K562 (cell line): ENCODE measurements around the gene EYA3. TPM values are rescaled to one million over a fixed set of nuclear protein-coding genes. Genes with fewer than 3 reads are reported as not detected.

Source experiments
- BHLHE40 ChIP-seq: IDR thresholded peaks from 2 replicates; pipeline ENCODE4 v1.6.1; 2011; ENCODE audit warnings: low read length, improper control_type of control experiment
- ETV6 ChIP-seq, 3 experiments: fragments of 150-350 bp in 1 of 3; sonication (generic) in 1 of 3; formaldehyde crosslinking in 1 of 3; IDR thresholded peaks; 2 replicates each; pipeline versions ENCODE4 v1.6.1 to v1.8.0; 2014 to 2022; ENCODE audit warnings: borderline replicate concordance in 2 of 3, low read depth in 2 of 3, antibody characterized with exemption in 1 of 3, low read length in 1 of 3, mild to moderate bottlenecking in 1 of 3, missing genetic modification reagents in 1 of 3
- GATAD2B ChIP-seq: fragments of 450-650 bp; IDR thresholded peaks from 2 replicates; pipeline ENCODE4 v1.6.1; 2017; ENCODE audit warnings: mild to moderate bottlenecking, borderline replicate concordance
- HDAC2 ChIP-seq: fragments of 450-650 bp; IDR thresholded peaks from 2 replicates; pipeline ENCODE4 v1.6.1; 2016; ENCODE audit warnings: mild to moderate bottlenecking
- ZNF778 ChIP-seq: fragments of 450-650 bp; formaldehyde crosslinking; IDR thresholded peaks from 2 replicates; pipeline ENCODE4 v1.4.0; 2020; ENCODE audit warnings: mild to moderate bottlenecking, moderate library complexity
- polyA plus RNA-seq, 8 experiments: library from polyadenylated mRNA; depleted of rRNA in 4 of 8; stranded (reverse) in 5 of 8; unstranded in 3 of 8; fragments of >200 nt; fragmentation: Nextera tagmentation in 2 of 8; fragmentation: Illumina TruSeq in 1 of 8; extraction: Ambion mirVana in 2 of 8; extraction: Trizol in 1 of 8; gene quantifications; 2 replicates each; pipeline versions ENCODE4 v1.2.1 to v1.2.3, GENCODE V29; 2011 to 2014; ENCODE audit warnings: inconsistent platforms in 1 of 8, missing spikeins in 1 of 8
- total RNA-seq, 7 experiments: library from RNA; depleted of rRNA in 6 of 7; stranded (reverse); fragments of >200 nt in 6 of 7; fragmentation: Illumina TruSeq in 2 of 7; extraction: Trizol in 2 of 7; gene quantifications; 2 replicates each; pipeline versions ENCODE4 v1.2.1 to v1.2.3, GENCODE V29; 2011 to 2021; ENCODE audit warnings: low replicate concordance in 1 of 7
- TF ChIP-seq, protein P1 (sequence below): sonication (generic); formaldehyde crosslinking; IDR thresholded peaks from 2 replicates; pipeline ENCODE4 v1.8.1; 2022; ENCODE audit warnings: missing genetic modification reagents
- TF ChIP-seq, protein P2 (sequence below): sonication (generic); formaldehyde crosslinking; IDR thresholded peaks from 2 replicates; pipeline ENCODE4 v1.8.0; 2023; ENCODE audit warnings: mild to moderate bottlenecking, missing genetic modification reagents

Gene EYA3
- total and polyA plus RNA-seq, 9 of the 15 experiments (the other 6 are each of a cell fraction or from before 2014, with no cell fraction given) = 21.7 to 64.0 (median 43.6) TPM

GRCh38 chr1:28056129-28056925 is 32.1 kb downstream of the EYA3 start (continued):
- no peak for TF ChIP-seq GATAD2B
- no peak for TF ChIP-seq ZNF778
- TF ChIP-seq, protein P1, sequence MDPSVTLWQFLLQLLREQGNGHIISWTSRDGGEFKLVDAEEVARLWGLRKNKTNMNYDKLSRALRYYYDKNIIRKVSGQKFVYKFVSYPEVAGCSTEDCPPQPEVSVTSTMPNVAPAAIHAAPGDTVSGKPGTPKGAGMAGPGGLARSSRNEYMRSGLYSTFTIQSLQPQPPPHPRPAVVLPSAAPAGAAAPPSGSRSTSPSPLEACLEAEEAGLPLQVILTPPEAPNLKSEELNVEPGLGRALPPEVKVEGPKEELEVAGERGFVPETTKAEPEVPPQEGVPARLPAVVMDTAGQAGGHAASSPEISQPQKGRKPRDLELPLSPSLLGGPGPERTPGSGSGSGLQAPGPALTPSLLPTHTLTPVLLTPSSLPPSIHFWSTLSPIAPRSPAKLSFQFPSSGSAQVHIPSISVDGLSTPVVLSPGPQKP (CRISPR knock-in tag) = no peak
- TF ChIP-seq, protein P2, sequence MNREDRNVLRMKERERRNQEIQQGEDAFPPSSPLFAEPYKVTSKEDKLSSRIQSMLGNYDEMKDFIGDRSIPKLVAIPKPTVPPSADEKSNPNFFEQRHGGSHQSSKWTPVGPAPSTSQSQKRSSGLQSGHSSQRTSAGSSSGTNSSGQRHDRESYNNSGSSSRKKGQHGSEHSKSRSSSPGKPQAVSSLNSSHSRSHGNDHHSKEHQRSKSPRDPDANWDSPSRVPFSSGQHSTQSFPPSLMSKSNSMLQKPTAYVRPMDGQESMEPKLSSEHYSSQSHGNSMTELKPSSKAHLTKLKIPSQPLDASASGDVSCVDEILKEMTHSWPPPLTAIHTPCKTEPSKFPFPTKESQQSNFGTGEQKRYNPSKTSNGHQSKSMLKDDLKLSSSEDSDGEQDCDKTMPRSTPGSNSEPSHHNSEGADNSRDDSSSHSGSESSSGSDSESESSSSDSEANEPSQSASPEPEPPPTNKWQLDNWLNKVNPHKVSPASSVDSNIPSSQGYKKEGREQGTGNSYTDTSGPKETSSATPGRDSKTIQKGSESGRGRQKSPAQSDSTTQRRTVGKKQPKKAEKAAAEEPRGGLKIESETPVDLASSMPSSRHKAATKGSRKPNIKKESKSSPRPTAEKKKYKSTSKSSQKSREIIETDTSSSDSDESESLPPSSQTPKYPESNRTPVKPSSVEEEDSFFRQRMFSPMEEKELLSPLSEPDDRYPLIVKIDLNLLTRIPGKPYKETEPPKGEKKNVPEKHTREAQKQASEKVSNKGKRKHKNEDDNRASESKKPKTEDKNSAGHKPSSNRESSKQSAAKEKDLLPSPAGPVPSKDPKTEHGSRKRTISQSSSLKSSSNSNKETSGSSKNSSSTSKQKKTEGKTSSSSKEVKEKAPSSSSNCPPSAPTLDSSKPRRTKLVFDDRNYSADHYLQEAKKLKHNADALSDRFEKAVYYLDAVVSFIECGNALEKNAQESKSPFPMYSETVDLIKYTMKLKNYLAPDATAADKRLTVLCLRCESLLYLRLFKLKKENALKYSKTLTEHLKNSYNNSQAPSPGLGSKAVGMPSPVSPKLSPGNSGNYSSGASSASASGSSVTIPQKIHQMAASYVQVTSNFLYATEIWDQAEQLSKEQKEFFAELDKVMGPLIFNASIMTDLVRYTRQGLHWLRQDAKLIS (CRISPR knock-in tag) = 0 out of 2 replicates have a peak, but pooled peaks have one; percentile 35
- TF ChIP-seq BHLHE40 = peak; percentile 82
- TF ChIP-seq HDAC2 = no peak
- TF ChIP-seq ETV6 (IDR thresholded peaks at IDR 0.05; ENCODE audit: borderline replicate concordance in 1 of 2, low read depth in 2 of 2, low read length in 1 of 2) = no peak
- TF ChIP-seq ETV6 (CRISPR knock-in tag; IDR thresholded peaks at IDR 0.05; ENCODE audit: borderline replicate concordance) = no peak
- TF ChIP-seq, all 486 proteins: peak for 31
